ENCODE results near the gene ATP2B2. TPM values are rescaled to one million over a fixed set of nuclear protein-coding genes. Genes with fewer than 3 reads are reported as not detected.

Gene ATP2B2
- total and polyA plus RNA-seq, 2 of the 8 experiments (the other 6 are each of a cell fraction or from before 2014, with no cell fraction given): 0.14 to 1.2 TPM

DNA sequence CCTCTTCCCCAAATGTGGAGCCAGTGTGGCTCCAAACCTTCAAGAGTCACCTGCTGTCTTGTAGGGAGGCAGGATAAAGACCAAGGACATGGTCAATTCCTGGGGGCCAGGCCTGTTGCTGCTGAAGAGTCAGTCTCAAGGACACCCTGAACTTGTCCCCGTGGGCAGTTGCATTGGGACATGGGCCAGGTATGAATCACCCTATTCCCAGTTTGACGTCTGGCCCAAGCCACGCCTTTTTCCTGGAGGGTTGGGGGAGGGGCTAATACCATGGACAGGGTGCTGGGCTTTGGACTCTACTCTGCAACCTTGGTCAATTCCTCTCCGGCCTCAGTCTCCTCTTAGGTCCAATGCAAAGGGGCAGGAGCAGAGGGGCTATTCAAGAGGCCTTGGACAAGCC is 10.4 kb downstream of the ATP2B2 start (continued):
- TF ChIP-seq KDM4A (IDR thresholded peaks at IDR 0.05; ENCODE audit: low read depth, low read length, severe bottlenecking): no peak
- no peak for TF ChIP-seq RBBP5 (IDR thresholded peaks at IDR 0.05; ENCODE audit: borderline replicate concordance, low read depth, low read length)
- TF ChIP-seq SP2 (IDR thresholded peaks at IDR 0.05; ENCODE audit: low read length): no peak
- TF ChIP-seq HDAC2 (IDR thresholded peaks at IDR 0.05; ENCODE audit: borderline replicate concordance in 1 of 2, low read depth in 2 of 2, low read length in 2 of 2): no peak
- no peak for TF ChIP-seq NANOG (IDR thresholded peaks at IDR 0.05; ENCODE audit: insufficient read depth, low read depth, low read length, poor library complexity, severe bottlenecking)
- no peak for TF ChIP-seq JUN (IDR thresholded peaks at IDR 0.05; ENCODE audit: low read depth, low read length)
- TF ChIP-seq BACH1 (IDR thresholded peaks at IDR 0.05; ENCODE audit: low read length): no peak

All from H1 (cell line).